ENCODE results near the gene LAMA2. TPM values are rescaled to one million over a fixed set of nuclear protein-coding genes. Genes with fewer than 3 reads are reported as not detected.

Gene LAMA2
- total RNA-seq, 1 donor from 2014 or later = 0.27 TPM

- Mint-ChIP-seq H3K36me3 (ENCODE audit: low read depth) (no peaks in the 10 kb centered on the region), H3K27ac (no peak overlapping the region), H3K4me1 (no peaks in the 10 kb centered on the region), H3K27me3 (no peaks in the 10 kb centered on the region), H3K9me3 (no peaks in the 10 kb centered on the region), H3K4me3 (no peak overlapping the region)
- intact Hi-C loops (cut with micrococcal nuclease) = no loop called here
- no peak for TF ChIP-seq CTCF (IDR thresholded peaks at IDR 0.05)
- ATAC-seq (ENCODE audit: low read depth) (no peak), DNase-seq (no peak)
- CTCF ChIA-PET = no interaction called here
- POLR2A ChIA-PET = no interaction called here
Measured at GRCh38 chr6:129302671-129303070, 419.7 kb downstream of the LAMA2 start.

DNA sequence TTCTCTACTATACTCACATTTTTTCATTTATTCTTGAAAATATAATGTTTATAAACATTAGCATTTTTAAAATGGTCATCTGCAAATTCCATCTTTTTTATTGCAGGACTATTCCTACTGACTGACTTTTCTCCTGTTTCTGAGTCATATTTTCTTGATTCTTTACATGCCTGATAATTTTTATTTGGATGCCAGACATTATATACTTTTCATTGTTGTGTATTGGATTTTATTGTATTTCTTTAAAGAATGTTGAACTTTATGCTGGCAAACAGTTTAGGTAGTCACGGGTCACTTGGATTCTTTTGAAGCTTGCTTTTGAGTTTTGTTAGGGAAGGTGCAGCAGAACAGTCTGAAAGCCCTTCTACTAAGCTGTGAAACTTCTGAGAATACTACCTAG is 423.9 kb downstream of the LAMA2 start:
- intact Hi-C loops (cut with micrococcal nuclease) = no loop called here
- Mint-ChIP-seq H3K27ac (no peak overlapping the region), H3K9me3 (no peaks in the 10 kb centered on the region), H3K27me3 (no peaks in the 10 kb centered on the region), H3K36me3 (ENCODE audit: low read depth) (no peaks in the 10 kb centered on the region), H3K4me3 (no peak overlapping the region), H3K4me1 (no peaks in the 10 kb centered on the region)
- DNase-seq (no peak), ATAC-seq (ENCODE audit: low read depth) (no peak)
- TF ChIP-seq CTCF (IDR thresholded peaks at IDR 0.05) = no peak
- ChIA-PET POLR2A (no interaction called here), CTCF (no interaction called here)

- ATAC-seq (ENCODE audit: low read depth) (no peak), DNase-seq (no peak)
- intact Hi-C loops (cut with micrococcal nuclease) = no loop called here
- POLR2A ChIA-PET = no interaction called here
- no peaks in the 10 kb centered on the region for H3K36me3 Mint-ChIP-seq (ENCODE audit: low read depth)
- CTCF ChIA-PET = no interaction called here
- no peaks in the 10 kb centered on the region for H3K4me1 Mint-ChIP-seq
- no peak overlapping the region for H3K27ac Mint-ChIP-seq
- no peaks in the 10 kb centered on the region for H3K9me3 Mint-ChIP-seq
- H3K4me3 Mint-ChIP-seq = no peak overlapping the region
- TF ChIP-seq CTCF (IDR thresholded peaks at IDR 0.05) = no peak
- no peaks in the 10 kb centered on the region for H3K27me3 Mint-ChIP-seq
Measured at GRCh38 chr6:129307845-129308244, 424.9 kb downstream of the LAMA2 start.

DNA sequence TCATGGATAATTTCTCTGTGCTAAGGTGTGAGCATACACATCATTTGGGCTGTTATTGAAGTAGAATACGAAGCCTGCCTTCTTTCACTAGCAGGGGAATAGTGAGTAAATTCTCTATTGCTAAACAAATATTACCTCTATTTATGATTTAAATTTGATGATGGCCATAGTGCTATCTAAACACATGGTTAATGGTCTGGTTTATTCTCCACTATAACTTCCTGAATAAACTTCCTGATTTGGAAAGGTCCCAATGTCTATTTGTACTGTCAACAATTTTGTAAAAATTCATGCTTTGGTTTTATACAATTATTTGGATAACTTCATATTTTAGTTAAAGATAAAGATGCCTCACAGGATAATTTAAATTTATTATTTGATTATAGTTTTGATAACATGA is 426.2 kb downstream of the LAMA2 start:
- no peak for TF ChIP-seq CTCF (IDR thresholded peaks at IDR 0.05)
- ATAC-seq (ENCODE audit: low read depth) = no peak
- Mint-ChIP-seq H3K27ac (no peak overlapping the region), H3K4me3 (no peak overlapping the region), H3K4me1 (no peaks in the 10 kb centered on the region), H3K27me3 (no peaks in the 10 kb centered on the region), H3K9me3 (no peaks in the 10 kb centered on the region), H3K36me3 (ENCODE audit: low read depth) (no peaks in the 10 kb centered on the region)
- ChIA-PET POLR2A (no interaction called here), CTCF (no interaction called here)
- DNase-seq = no peak
- intact Hi-C loops (cut with micrococcal nuclease) = no loop called here

DNA sequence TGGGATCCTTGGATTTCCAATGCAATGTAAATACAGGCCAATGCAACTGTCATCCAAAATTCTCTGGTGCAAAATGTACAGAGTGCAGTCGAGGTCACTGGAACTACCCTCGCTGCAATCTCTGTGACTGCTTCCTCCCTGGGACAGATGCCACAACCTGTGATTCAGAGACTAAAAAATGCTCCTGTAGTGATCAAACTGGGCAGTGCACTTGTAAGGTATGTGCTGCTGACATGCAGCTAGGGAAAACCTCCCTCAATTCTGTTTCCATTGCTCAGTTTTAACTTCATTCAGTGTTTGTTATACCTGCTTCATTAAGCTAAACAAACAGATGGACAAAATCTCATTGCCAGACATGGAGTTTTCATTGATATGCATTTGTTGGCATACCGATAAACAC is 429.9 kb downstream of the LAMA2 start:
- Mint-ChIP-seq H3K36me3 (ENCODE audit: low read depth) (no peaks in the 10 kb centered on the region), H3K4me3 (no peak overlapping the region), H3K9me3 (no peaks in the 10 kb centered on the region), H3K27me3 (no peaks in the 10 kb centered on the region), H3K27ac (no peak overlapping the region), H3K4me1 (no peaks in the 10 kb centered on the region)
- no peak for DNase-seq
- TF ChIP-seq CTCF (IDR thresholded peaks at IDR 0.05) = no peak
- intact Hi-C loops (cut with micrococcal nuclease) = no loop called here
- ChIA-PET POLR2A (no interaction called here), CTCF (no interaction called here)
- no peak for ATAC-seq (ENCODE audit: low read depth)
